ENCODE data around the gene NKAIN1.

Gene NKAIN1

DNA sequence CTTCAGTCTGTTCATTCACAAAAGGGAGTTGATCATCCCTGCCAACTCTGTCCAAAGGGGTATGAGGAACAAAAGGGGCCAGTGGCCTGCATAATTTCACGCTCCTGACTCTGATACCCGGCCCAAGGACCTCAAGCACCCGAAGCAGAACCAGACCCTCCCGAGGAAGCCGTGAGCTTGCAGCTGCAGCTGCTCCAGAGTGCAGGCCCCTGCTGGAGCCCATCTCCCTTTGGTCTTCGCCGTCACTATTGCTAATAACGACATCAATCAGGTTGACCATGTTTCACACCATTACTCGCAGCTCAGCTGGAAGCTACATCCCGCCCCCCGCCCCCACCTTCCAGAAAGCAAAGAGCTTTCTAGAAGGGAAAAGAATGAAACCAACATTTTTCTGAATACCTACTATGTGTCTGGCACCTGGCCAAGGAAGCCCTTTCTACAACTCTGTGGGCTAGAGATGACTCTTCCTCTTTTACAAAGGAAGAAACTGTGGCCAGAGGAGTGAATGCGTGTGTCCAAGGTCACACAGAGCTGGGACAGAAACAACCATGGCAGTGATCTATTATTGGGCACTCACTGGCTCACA lies 5.5 kb downstream of the NKAIN1 start:
- DNase-seq (ENCODE audit: low read depth) = no peak

GRCh38 chr1:31232689-31233088 lies 7.0 kb downstream of the NKAIN1 start:
- DNase-seq (ENCODE audit: low read depth) = no peak

DNA sequence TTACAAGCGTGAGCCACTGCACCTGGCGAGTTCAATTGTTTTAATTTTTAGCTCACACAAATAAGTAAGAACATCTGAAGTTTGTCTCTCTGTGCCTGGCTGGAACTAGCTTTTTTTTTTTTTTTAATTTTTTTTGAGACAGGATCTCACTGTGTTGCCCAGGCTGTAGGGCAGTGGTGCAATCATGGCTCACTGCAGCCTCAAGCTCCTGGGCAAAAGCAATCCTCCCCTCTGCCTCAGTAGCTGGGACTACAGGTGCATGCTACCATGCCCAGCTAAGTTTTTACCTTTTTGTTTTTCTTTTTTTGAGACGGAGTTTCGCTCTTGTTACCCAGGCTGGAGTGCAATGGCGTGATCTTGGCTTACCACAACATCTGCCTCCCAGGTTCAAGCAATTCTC lies 7.9 kb downstream of the NKAIN1 start:
- no peak for DNase-seq (ENCODE audit: low read depth)

GRCh38 chr1:31230378-31230777 lies 9.3 kb downstream of the NKAIN1 start:
- DNase-seq (ENCODE audit: low read depth) = no peak

DNA sequence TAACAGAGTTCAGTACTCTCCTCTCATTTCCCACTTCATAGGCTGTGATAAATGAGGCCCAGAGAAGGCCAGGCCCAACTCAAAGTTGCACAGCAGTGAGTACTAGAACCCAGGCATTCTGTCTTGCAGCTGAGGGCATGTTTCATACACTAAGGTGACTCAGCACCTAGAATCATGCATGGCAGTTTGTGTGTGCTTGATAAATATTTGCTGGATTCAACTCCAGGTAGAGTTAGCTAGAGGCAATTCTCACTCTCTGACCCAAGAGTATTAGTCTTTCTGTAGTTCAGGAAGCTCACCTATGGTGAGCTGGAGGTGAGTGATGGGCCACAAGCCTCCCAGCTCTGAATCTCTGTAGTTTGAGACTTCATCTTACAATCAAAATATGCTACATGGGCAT lies 10.7 kb downstream of the NKAIN1 start:
- DNase-seq (ENCODE audit: low read depth) = no peak

GRCh38 chr1:31227891-31228568 lies 11.7 kb downstream of the NKAIN1 start:
- no peak for DNase-seq (ENCODE audit: low read depth)

DNA sequence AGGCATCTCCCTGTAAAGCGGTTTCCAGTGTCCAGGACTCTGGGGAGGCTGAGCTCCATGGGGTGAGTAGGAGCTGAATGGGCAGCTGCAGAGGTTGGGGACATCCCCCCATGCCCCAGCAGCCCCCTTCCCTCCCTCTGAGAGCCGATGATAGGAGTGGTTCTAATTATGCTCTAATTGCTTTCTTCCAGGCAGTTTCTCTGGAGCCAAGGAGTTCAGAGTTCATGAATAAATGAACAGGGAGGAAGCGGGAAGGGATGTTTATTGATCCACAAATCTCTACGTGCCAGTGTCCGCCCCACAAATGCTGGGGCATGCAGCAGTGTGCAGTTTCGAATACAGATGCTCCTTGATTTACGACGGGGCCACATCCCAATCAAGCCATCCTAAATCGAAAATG lies 15.6 kb downstream of the NKAIN1 start:
- no peak for DNase-seq (ENCODE audit: low read depth)

- DNase-seq (ENCODE audit: low read depth) = no peak
These were observed 17.5 kb downstream of the NKAIN1 start for GRCh38 chr1:31222176-31222575.

GRCh38 chr1:31221072-31221471 lies 18.6 kb downstream of the NKAIN1 start:
- DNase-seq (ENCODE audit: low read depth) = no peak

GRCh38 chr1:31219489-31219888 lies 20.2 kb downstream of the NKAIN1 start:
- no peak for DNase-seq (ENCODE audit: low read depth)

- no peak for DNase-seq (ENCODE audit: low read depth)
These were observed 21.0 kb downstream of the NKAIN1 start for GRCh38 chr1:31218705-31219104.

DNA sequence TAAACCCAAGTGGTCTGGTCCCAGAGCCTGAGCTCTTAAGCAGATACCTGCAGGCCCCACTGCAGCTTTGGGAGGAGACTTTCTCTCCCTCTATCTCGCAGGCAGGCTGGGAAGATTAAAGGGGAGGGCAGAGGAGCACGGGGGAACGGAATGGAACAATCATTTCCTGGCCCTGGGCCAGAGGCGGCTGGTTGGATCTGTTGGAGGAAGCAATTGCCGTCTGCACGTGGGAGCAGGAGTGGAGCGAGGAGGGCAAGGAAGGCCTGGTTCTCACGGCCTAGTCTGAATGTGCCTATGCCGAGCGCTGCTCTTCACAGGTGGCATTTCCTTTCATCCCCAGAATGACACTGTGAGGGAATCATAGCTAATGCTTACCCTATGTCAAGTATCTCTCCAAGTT lies 23.7 kb downstream of the NKAIN1 start:
- DNase-seq (ENCODE audit: low read depth) = no peak

GRCh38 chr1:31215065-31215570 lies 24.6 kb downstream of the NKAIN1 start:
- no peak for DNase-seq (ENCODE audit: low read depth)

GRCh38 chr1:31214316-31215064 lies 25.2 kb downstream of the NKAIN1 start:
- DNase-seq (ENCODE audit: low read depth) = no peak

DNA sequence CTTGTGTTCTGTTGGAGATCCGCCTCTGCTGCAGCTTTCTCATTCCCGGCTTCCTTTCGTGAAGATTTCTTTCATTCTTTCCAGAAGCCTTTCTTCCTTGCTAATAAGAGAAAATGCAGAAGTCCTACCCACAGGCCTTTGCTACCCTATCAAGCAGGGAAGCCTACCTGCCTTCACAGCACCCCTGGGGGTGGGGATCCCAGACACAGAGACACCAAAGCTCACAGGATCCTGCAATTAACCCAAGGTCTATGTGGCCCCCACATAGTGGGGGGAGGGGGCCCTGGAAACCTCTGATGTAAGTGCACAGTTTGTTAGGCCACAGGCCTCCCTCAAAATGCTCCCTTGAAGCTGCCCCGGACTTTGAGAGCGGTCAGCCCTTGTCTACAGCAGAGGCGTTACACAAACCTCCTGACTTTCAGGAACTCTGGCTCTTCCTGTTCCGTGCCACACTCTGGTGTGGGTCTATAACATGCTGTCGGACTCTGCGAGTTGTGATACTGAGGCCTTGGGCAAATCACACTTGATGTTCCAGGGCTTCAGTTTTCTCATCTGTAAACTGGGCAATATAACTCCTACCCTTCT lies 31.2 kb downstream of the NKAIN1 start:
- no peak for DNase-seq (ENCODE audit: low read depth)

- no peak for DNase-seq (ENCODE audit: low read depth)
These were observed 32.1 kb downstream of the NKAIN1 start for GRCh38 chr1:31207569-31207968.

DNA sequence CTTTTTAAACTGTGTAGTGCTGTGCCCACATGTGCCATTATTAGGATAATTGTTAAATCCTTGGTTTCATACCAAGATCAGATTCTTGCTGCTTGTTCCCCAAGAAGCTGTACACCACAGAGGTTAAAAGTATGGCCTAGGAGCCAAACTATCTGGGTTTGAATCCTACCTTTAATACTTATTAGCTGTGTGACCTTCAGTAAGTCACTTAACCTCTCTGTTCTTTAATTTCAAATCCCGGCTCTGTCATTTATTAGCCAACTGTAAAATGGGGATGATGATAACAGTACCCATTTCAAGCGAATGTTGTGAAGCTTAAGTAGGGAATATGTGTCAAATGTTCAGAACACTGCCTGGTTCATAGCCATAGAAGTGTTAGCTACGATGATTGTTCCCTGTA lies 32.6 kb downstream of the NKAIN1 start:
- no peak for DNase-seq (ENCODE audit: low read depth)

GRCh38 chr1:31203215-31203614 lies 36.5 kb downstream of the NKAIN1 start:
- no peak for DNase-seq (ENCODE audit: low read depth)

DNA sequence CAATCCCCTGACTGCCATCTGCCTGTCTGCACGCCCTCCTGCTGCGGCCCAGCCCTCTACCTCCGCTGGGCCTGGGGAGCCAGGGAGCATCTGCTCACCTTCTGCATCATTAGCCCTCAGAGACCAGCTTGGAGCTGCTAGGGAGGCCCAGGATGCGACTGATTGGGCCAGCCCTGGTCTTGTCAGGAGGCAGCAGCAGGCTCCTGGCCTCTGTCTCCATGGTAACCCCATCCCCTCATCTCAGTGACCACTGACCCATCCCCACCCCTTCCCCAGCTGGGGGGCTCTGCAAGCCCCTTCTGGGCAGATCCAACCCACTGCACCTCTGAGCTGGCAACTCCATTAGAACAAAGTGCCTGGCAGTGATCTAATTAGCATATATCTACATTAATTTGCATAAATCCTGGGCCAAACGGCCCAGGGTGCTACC lies 37.7 kb downstream of the NKAIN1 start:
- DNase-seq (ENCODE audit: low read depth) = no peak

DNA sequence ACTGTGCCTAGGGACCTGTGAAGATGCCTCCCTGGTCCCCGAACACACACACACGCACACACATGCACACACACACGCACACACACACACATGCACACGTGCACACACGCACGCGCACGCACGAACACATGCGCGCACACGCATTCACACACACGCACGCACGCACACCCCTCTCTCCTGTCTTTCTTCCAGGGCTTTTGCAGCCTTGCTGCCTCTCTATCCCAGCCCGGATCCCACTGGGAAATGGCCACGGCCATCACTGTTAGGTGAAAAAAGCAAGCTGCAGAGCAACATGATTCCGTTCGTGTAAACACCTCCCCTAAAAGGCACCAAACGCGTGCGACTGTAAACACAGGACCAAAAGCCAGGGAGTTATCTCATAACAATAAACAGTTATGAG lies 39.7 kb downstream of the NKAIN1 start:
- DNase-seq (ENCODE audit: low read depth) = no peak

DNA sequence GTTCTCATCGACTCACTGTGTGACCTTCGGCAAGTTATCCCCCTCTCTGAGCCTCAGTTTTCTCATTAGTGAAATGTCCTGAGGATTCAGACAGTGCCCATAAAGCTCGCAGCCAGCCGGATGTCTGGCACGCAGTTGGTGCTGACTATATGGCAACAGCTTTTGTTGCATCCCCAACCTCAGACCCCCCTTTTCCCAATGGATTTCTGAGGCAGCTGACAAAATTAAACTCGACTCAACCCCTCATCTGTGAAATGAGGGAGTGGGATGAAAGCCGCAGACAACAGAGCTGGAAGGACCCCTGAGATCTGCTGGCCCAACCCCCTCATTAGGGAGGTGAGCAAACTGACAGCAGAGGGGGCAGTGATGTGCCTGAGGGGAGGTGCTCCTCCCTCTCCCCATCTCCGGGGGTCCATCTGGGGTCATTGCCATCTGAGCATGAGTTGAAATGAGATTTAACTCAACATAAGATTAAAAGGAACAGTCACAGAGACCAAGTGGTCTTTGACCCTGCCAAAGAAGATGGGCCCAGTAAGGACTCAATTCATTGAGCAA lies 40.4 kb downstream of the NKAIN1 start:
- no peak for DNase-seq (ENCODE audit: low read depth)

DNA sequence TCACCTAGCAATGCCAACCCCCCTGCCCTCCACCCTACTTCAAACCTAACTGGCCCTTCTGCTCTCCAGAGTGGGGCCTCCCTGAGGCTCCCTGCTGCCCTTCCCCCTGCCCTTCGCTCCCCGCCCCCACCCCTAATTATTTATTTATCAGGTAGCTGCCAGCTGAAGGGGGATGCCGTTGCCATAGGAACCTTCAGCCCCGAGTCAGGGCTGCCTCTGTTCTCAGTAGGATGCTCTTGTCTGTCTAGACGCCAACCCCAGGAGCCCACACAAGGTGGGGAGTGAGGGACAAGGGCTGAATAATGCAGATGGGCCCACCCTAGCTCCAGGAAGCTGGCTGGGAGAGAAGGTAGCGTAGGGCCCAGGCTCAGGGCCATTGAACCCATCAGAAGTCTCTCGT lies 41.1 kb downstream of the NKAIN1 start:
- DNase-seq (ENCODE audit: low read depth) = no peak

GRCh38 chr1:31198150-31198549 lies 41.5 kb downstream of the NKAIN1 start:
- DNase-seq (ENCODE audit: low read depth) = no peak

Data from GM04503 (cell line).